Dermis microvascular lymphatic vessel endothelial cell (primary cell): ENCODE results near the gene TM9SF4. TPM values are rescaled to one million over a fixed set of nuclear protein-coding genes. Genes with fewer than 3 reads are reported as not detected.

Experiments
- DNase-seq, 2 donors: peaks; one replicate each; pipeline versions ENCODE4 v3.0.0 to v3.0.0-alpha.2; 2010; ENCODE audit warnings: low read depth in 2 of 2
- total RNA-seq: library from RNA; depleted of rRNA; stranded (reverse); fragments of >200 nt; gene quantifications from 2 replicates; pipeline ENCODE4 v1.2.1, GENCODE V29; 2014

The TM9SF4 gene
- total RNA-seq, 1 donor from 2014 or later: 16.7 TPM

GRCh38 chr20:32127347-32127746 is 17.8 kb downstream of the TM9SF4 start:
- no peak for DNase-seq

DNA sequence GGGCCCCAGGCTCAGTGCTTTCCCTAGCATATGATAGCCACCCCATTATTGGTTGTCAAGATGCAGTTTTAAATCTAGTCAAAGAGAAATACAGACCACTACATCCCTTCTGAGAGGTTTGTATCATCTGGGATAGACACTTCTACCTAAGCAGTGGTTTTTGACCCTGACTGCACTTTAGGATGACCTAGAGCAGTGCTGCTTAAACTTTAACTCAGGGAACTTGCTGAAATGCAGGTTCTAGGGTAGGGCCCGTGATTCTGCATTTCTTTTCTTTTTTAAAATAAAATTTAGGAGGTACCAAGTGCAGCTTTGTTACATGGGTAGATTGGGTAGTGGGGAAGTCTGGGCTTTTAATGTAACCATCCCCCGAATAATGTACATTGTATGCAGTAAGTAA is 18.7 kb downstream of the TM9SF4 start:
- no peak for DNase-seq

GRCh38 chr20:32129863-32130262 is 20.3 kb downstream of the TM9SF4 start:
- DNase-seq: no peak

- DNase-seq: no peak
Measured at GRCh38 chr20:32130352-32130751, 20.8 kb downstream of the TM9SF4 start.

DNA sequence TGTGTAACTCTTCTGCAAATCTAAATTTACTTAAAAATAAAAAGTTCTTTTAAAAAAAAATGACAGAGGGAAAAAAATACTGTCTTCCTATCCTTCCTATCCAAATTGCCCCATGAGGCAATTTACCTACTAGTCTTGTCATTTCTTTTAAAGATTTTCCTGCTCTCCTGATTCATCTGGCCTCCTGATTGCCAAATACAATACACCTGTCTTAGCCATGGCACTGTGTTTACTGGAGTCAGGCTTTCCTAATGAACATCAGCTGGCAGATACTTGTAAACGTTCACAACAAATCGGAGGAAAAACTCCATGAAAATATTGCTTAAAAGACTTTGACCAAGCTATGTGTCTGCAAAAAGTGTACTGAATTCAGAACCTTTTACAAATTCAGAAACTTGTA is 21.5 kb downstream of the TM9SF4 start:
- no peak for DNase-seq

DNA sequence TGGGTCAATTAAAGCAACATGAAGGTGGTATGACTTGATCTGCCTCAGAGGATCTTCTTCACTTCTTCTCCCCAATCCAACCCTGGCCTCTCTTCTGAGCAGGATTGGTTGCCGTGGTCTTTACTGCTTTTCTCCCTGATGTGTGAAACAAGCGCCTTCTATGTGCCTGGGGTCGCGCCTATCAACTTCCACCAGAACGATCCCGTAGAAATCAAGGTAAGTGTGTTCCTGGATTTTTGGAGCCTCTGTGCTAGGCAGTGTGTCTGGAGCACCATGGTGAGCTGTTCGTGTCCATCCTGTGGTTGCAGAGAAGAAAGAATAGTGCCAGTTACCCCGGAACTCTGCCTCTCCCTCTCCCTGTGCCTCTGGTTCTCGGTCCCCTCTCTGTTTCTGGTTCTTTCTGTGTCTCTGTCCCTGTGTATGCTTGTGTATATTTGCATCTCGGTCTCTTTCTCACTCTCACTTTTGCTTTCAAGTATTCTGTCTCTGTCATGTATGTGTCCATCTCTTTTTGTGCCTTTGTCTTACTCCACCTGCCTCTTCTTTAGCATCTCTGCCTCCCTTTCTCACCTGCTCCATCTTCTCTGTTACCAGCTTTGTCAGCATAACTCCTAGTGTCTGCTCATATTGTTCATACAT is 23.5 kb downstream of the TM9SF4 start:
- DNase-seq: no peak

- no peak for DNase-seq
Measured at GRCh38 chr20:32134026-32134425, 24.5 kb downstream of the TM9SF4 start.

DNA sequence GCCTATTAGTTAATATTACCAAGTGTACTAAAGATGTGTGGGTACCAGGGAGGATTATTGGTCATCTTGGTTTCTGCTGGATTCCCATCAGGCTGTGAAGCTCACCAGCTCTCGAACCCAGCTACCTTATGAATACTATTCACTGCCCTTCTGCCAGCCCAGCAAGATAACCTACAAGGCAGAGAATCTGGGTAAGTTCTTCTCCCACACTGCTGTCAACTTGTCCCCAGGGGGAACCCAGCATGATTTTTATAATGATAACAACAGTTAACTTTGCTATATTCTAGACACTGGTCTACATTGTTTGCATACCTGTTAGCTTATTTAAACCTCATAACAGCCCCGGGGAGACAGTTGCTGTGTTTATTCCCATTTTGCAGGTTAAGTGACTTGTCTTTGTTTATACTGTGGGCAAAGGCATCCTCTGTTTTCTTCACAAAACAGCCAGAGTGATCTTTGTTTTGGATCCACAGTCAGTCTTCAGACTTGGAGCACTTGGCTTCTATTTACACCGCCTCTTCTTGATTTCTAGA is 26.5 kb downstream of the TM9SF4 start:
- DNase-seq: no peak

DNA sequence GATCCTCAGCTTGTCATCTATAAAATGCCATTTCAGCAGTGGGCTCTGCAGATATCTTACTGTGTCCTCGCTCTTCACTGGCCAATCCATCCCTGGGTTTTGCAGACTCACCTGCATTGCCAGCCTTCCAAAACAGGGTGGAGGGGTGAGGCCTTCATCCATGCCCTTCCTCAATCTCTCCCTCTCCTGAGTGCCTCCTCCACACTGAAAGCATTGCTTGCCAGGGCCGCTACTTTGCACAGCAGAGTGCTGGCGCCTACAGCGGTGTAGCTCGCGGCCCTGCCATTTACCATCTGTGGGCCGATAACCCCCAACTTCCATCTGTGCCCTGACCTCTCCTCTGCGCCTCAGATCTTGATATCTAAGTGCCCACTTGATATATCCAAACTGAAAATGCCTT is 29.4 kb downstream of the TM9SF4 start:
- no peak for DNase-seq

DNA sequence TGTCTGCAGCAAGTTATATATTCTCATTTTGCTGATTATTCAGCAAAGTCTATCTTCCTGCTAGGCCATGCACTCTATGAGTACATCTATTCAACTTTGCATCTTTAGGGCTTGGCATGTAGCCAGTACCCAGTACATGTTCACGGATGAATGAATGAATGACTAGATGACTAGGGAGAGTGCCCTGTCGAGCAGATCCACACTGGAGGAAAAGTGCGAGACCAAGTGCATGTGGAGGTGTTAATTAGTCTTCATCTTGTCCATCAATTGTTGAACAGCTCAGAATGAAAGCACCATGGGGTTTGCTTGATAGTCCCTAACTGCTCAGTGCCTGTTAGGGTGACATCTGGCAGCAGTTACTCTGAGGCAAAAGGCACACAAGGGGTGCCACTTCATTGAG is 30.4 kb downstream of the TM9SF4 start:
- DNase-seq: no peak

GRCh38 chr20:32140603-32141002 is 31.1 kb downstream of the TM9SF4 start:
- DNase-seq: no peak

GRCh38 chr20:32141465-32141980 is 32.0 kb downstream of the TM9SF4 start:
- no peak for DNase-seq

DNA sequence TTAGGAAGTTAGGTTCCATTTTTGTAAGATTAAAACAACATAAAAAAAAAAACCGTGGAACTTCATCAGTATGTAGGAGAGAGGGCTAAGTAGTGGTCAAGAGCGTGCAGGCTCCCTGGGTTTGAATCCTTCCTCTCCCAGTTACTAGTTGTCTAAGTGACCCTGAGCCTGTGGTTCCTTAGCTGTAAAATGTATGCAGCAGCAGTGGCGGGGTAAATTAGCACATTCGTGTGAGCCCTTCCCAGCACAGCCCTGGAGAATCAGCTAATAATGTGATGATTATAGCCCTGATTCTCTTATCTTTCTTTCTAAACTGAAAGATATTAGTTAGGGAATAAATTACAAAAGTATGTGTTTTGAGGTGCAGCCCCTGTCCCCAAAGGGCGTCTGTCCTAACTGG is 32.6 kb downstream of the TM9SF4 start:
- DNase-seq: no peak

- DNase-seq: no peak
Measured at GRCh38 chr20:32142991-32143390, 33.5 kb downstream of the TM9SF4 start.

GRCh38 chr20:32144898-32145662 is 35.6 kb downstream of the TM9SF4 start:
- no peak for DNase-seq

DNA sequence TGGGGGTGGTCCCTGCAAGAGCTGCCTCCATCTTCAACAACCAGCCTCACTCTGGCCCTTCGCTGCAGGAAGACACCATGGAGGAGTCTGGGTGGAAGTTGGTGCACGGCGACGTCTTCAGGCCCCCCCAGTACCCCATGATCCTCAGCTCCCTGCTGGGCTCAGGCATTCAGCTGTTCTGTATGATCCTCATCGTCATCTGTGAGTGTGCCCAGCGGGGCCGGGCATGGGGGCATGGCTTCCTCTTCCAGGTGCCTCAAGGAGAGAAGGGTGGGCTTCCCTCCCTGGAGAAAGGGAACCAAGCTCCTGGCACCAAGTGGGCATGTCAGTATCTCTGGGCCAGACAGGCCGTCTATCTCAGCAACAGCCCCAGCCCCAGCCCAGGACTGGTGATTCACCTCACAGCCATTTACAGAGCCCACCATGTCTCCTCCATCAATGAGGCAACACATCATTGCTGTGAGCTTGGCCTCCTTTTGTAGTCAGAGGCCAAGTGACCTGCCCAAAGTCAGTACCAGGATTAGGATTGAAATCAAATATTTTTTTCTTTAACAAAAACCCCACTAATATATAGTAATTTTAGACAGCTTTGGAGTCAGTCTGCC is 40.2 kb downstream of the TM9SF4 start:
- DNase-seq: no peak

DNA sequence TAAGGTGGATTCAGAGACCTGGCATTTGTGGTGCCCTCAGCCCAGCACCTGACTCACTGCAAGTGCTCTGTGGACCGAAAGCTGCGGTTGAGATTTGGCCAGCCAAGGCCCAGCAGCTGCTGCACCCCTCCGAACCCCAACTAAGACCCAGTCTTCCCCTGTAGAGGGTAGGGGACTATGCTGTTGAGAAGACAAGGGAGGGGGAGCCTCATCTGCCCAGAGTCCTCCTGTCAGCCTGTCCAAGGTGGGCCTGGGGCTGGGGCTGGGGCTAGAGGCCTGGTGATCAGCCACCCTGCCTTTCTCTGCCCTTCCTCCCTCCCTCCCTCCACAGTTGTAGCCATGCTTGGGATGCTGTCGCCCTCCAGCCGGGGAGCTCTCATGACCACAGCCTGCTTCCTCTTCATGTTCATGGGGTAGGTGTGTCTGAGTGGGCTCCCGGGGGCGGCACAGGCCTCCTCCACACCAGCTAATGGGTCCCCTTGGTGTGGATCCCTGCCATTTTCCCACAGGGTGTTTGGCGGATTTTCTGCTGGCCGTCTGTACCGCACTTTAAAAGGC is 40.9 kb downstream of the TM9SF4 start:
- DNase-seq: no peak

DNA sequence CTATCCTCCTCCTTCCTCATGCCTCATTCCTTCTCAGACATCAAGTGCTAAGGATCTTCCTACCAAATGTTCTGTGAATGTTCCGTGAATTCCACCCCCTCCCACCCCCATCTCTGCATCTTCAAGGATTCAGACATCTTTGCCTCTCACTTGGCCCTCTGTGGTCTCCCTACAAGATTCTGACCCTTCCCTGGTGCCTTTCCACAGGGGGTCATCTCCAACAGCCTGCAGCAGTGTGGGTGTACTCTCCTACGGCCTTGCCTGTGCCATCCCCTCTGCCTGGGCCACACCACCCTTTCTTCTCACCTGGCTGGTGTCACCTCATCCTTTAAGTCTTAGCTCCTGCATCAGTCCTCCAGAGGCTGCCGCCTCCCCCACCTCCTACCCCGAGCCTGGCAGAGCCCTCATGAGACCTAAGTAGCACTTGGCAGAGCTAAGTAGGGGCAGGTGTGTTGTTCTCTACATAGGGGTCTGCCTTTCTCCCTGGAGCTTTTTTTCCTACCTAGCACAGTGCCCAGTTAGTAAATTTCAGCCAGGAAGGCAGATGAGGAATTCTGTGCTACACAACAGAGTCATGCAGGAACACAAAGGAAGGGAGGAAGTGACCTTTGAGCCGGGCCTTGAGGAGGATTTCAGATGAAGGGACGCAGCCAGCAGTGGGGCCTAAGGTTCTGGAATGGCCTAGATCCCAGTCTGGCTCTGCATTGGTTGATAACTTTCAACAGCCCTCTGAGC is 43.1 kb downstream of the TM9SF4 start:
- peak in 1 of 2 donors; percentile 69 for DNase-seq

GRCh38 chr20:32153156-32153665 is 43.7 kb downstream of the TM9SF4 start:
- peak in 1 of 2 donors; percentile 15 for DNase-seq

- no peak for DNase-seq
Measured at GRCh38 chr20:32153771-32154170, 44.3 kb downstream of the TM9SF4 start.
